Lower leg skin (tissue), 3 donors: ENCODE data around the gene PGF.

ENCODE experiments used
- POLR2A ChIP-seq, 2 donors: fragments of 450-650 bp; IDR thresholded peaks; one replicate each; pipeline ENCODE4 v1.6.1; 2016 to 2017; ENCODE audit warnings: antibody characterized with exemption in 2 of 2, mild to moderate bottlenecking in 1 of 2, moderate library complexity in 1 of 2
- TF ChIP-seq, protein P1 (sequence below), 3 donors: fragments of 450-650 bp; IDR thresholded peaks; one replicate each; pipeline ENCODE4 v1.5.1; 2016; ENCODE audit warnings: antibody characterized with exemption in 3 of 3, mild to moderate bottlenecking in 3 of 3, moderate library complexity in 2 of 3

GRCh38 chr14:74964787-74965485 is 9.5 kb upstream of the PGF start:
- TF ChIP-seq, protein P1, sequence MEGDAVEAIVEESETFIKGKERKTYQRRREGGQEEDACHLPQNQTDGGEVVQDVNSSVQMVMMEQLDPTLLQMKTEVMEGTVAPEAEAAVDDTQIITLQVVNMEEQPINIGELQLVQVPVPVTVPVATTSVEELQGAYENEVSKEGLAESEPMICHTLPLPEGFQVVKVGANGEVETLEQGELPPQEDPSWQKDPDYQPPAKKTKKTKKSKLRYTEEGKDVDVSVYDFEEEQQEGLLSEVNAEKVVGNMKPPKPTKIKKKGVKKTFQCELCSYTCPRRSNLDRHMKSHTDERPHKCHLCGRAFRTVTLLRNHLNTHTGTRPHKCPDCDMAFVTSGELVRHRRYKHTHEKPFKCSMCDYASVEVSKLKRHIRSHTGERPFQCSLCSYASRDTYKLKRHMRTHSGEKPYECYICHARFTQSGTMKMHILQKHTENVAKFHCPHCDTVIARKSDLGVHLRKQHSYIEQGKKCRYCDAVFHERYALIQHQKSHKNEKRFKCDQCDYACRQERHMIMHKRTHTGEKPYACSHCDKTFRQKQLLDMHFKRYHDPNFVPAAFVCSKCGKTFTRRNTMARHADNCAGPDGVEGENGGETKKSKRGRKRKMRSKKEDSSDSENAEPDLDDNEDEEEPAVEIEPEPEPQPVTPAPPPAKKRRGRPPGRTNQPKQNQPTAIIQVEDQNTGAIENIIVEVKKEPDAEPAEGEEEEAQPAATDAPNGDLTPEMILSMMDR (IDR thresholded peaks at IDR 0.05), result no peak
- TF ChIP-seq POLR2A (IDR thresholded peaks at IDR 0.05), result no peak
